Smooth muscle cell (in vitro differentiated cells): ENCODE results near the gene PRM2. TPM values are rescaled to one million over a fixed set of nuclear protein-coding genes. Genes with fewer than 3 reads are reported as not detected.

Experiments
- DNase-seq: peaks from one replicate; lab custom pipeline; 2025; ENCODE audit not compliant: unreplicated experiment; lab: John Stamatoyannopoulos, UW
- H2AFZ ChIP-seq: fragments of 200-600 bp; sonication (generic); 2 replicates; pipeline ENCODE4 v1.6.0; 2016; ENCODE audit warnings: antibody characterized with exemption, low read depth, mild to moderate bottlenecking
- H3F3A ChIP-seq: fragments of 200-600 bp; sonication (generic); 2 replicates; pipeline ENCODE4 v1.6.0; 2017; ENCODE audit warnings: antibody characterized with exemption, low read depth
- H3K27ac ChIP-seq: fragments of 200-600 bp; sonication (generic); 2 replicates; pipeline ENCODE4 v1.5.1; 2016; ENCODE audit warnings: low read depth, mild to moderate bottlenecking
- H3K27me3 ChIP-seq: fragments of 200-600 bp; sonication (generic); 2 replicates; pipeline ENCODE4 v1.6.1; 2016; ENCODE audit warnings: low read depth, mild to moderate bottlenecking
- H3K36me3 ChIP-seq: fragments of 200-600 bp; sonication (generic); 2 replicates; pipeline ENCODE4 v1.5.1; 2016; ENCODE audit warnings: low read depth
- H3K4me1 ChIP-seq: fragments of 200-600 bp; sonication (generic); 2 replicates; pipeline ENCODE4 v1.5.1; 2016; ENCODE audit warnings: low read depth
- H3K4me2 ChIP-seq: fragments of 200-600 bp; sonication (generic); 2 replicates; pipeline ENCODE4 v1.6.0; 2016; ENCODE audit warnings: mild to moderate bottlenecking
- H3K4me3 ChIP-seq: fragments of 200-600 bp; sonication (generic); 2 replicates; pipeline ENCODE4 v1.5.1; 2016; ENCODE audit warnings: mild to moderate bottlenecking
- H3K79me2 ChIP-seq: fragments of 200-600 bp; sonication (generic); 2 replicates; pipeline ENCODE4 v1.6.0; 2016; ENCODE audit warnings: low read depth, mild to moderate bottlenecking
- H3K9ac ChIP-seq: fragments of 200-600 bp; sonication (generic); 2 replicates; pipeline ENCODE4 v1.6.0; 2016; ENCODE audit warnings: low read depth
- H3K9me3 ChIP-seq: fragments of 200-600 bp; sonication (generic); replicated peaks from 2 replicates; pipeline ENCODE4 v1.5.1; 2016; ENCODE audit warnings: low read depth
- H4K20me1 ChIP-seq: fragments of 200-600 bp; sonication (generic); 2 replicates; pipeline ENCODE4 v1.6.0; 2016; ENCODE audit warnings: low read depth
- CTCF ChIP-seq: fragments of 200-600 bp; sonication (generic); IDR thresholded peaks from 2 replicates; pipeline ENCODE4 v1.5.1; 2017; ENCODE audit warnings: borderline replicate concordance, mild to moderate bottlenecking, antibody characterized with exemption; ENCODE audit not compliant: insufficient read depth, poor library complexity, severe bottlenecking
- WGBS: methylation state at CpG from one replicate; pipeline ENCODE4 v1.1.7; 2016; ENCODE audit warnings: low lambda C conversion rate; 5-methylcytosine and 5-hydroxymethylcytosine counted together
- polyA plus RNA-seq: library from polyadenylated mRNA; unstranded; fragments of >200 nt; fragmentation: Nextera tagmentation; extraction: Ambion mirVana; gene quantifications from 2 replicates; pipeline ENCODE4 v1.2.1, GENCODE V29; 2016
- total RNA-seq: library from RNA; depleted of rRNA; stranded (reverse); fragments of >200 nt; gene quantifications from 2 replicates; pipeline ENCODE4 v1.2.3, GENCODE V29; 2014

Gene PRM2
- total and polyA plus RNA-seq, 2 experiments from 2014 or later = not detected

DNA sequence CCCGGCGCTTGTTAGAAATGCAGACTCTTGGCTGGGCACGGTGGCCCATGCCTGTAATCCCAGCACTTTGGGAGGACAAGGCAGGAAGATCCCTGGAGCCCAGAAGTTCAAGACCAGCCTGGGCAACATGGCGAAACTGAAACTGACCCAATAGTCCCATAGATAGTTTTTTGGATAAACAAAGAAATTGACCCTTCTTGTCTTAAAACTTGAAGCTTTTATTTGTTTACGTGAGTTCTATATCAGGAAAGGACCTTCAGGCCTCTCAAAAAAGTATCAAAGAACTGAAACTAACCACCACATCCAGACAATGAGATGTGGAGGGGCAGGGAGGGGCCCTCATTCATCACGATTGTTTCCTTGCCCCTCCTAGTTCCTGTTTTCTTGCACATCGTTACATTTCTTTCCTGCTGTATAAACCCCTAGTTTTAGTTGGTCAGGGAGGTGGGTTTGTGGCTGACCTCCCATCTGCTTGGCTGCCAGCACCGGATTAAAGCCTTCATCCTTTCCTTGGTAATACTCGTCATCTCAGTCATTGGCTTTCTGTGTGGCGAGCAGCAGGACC lies 34.8 kb upstream of the PRM2 start:
- Histone ChIP-seq H2AFZ (no peak overlapping the region), H3K36me3 (no peaks in the 10 kb centered on the region), H3K27ac (peak overlapping the region; percentile 29), H3K79me2 (no peaks in the 10 kb centered on the region), H3K27me3 (no peaks in the 10 kb centered on the region), H3K4me2 (no peak overlapping the region), H3K9me3 (no peaks in the 10 kb centered on the region), H3K4me1 (peaks cover 16% of the 10 kb centered on the region), H4K20me1 (no peaks in the 10 kb centered on the region), H3F3A (no peaks in the 10 kb centered on the region), H3K9ac (peak overlapping the region; percentile 25), H3K4me3 (no peak overlapping the region)
- no peak for TF ChIP-seq CTCF
- WGBS = 78% methylated on average over 9 of the region's 10 CpGs
- no peak for DNase-seq

- Histone ChIP-seq H3F3A (no peaks in the 10 kb centered on the region), H3K4me2 (no peak overlapping the region), H3K4me3 (no peak overlapping the region), H3K36me3 (no peaks in the 10 kb centered on the region), H3K9ac (no peak overlapping the region), H3K4me1 (peaks cover 11% of the 10 kb centered on the region), H4K20me1 (no peaks in the 10 kb centered on the region), H2AFZ (no peak overlapping the region), H3K27ac (peak overlapping the region; percentile 29), H3K27me3 (no peaks in the 10 kb centered on the region), H3K79me2 (no peaks in the 10 kb centered on the region), H3K9me3 (no peaks in the 10 kb centered on the region)
- WGBS = 98% methylated on average over 3 of the region's 3 CpGs
- no peak for TF ChIP-seq CTCF
- DNase-seq = no peak
These were observed 34.3 kb upstream of the PRM2 start for GRCh38 chr16:11310634-11310977.

- Histone ChIP-seq H3K9me3 (no peaks in the 10 kb centered on the region), H3K27ac (no peak overlapping the region), H3K4me2 (peak overlapping the region; percentile 6), H3K27me3 (no peaks in the 10 kb centered on the region), H2AFZ (no peak overlapping the region), H4K20me1 (no peaks in the 10 kb centered on the region), H3K9ac (no peak overlapping the region), H3K79me2 (no peaks in the 10 kb centered on the region), H3F3A (no peaks in the 10 kb centered on the region), H3K4me1 (peaks cover 8% of the 10 kb centered on the region), H3K36me3 (no peaks in the 10 kb centered on the region), H3K4me3 (no peak overlapping the region)
- no peak for DNase-seq
- 68% methylated on average over 9 of the region's 9 CpGs for WGBS
- no peak for TF ChIP-seq CTCF
These were observed 33.8 kb upstream of the PRM2 start for GRCh38 chr16:11309895-11310633.
